ENCODE data around the gene MMP14.
"Not testable (repeated sequence)": the region's sequence is repeated elsewhere in the genome, so short reads cannot be mapped to it uniquely, and the experiment has no call there.

The MMP14 gene

GRCh38 chr14:22803687-22803974 is 32.8 kb upstream of the MMP14 start:
- H3K4me3 ChIP-seq (ENCODE audit: low read depth, low read length) = no peak overlapping the region
- TF ChIP-seq, protein P1, sequence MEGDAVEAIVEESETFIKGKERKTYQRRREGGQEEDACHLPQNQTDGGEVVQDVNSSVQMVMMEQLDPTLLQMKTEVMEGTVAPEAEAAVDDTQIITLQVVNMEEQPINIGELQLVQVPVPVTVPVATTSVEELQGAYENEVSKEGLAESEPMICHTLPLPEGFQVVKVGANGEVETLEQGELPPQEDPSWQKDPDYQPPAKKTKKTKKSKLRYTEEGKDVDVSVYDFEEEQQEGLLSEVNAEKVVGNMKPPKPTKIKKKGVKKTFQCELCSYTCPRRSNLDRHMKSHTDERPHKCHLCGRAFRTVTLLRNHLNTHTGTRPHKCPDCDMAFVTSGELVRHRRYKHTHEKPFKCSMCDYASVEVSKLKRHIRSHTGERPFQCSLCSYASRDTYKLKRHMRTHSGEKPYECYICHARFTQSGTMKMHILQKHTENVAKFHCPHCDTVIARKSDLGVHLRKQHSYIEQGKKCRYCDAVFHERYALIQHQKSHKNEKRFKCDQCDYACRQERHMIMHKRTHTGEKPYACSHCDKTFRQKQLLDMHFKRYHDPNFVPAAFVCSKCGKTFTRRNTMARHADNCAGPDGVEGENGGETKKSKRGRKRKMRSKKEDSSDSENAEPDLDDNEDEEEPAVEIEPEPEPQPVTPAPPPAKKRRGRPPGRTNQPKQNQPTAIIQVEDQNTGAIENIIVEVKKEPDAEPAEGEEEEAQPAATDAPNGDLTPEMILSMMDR (IDR thresholded peaks at IDR 0.05; ENCODE audit: low read depth, low read length) = no peak

GRCh38 chr14:22805235-22805634 is 31.1 kb upstream of the MMP14 start:
- not testable (repeated sequence) for H3K4me3 ChIP-seq (ENCODE audit: low read depth, low read length)

DNA sequence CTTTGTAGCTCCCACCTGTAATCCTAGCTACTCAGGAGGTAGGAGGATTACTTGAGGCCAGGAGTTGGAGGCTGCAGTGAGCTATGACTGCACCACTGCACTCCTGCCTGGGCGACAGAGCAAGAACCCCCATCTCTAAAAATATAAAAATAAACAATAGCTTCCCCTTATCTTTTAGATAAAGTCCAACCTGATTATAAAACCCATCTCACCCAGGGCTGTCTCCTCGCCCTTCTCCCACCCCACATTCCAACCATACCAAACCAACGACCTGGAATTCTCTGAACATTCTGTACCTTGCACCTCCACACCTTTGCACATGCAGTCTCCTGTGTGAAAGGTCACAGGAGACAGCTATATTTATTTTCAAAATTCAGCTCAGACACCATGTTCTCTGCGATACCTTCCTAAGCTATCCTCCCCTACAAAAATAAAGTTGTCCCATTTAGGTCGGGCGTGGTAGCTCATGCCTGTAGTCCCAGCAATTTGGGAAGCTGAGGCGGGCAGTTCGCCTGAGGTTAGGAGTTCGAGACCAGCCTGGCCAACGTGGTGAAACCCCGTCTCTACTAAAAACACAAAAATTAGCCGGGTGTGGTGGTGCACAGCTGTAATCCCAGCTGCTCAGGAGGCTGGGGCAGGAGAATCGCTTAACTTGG is 28.8 kb upstream of the MMP14 start:
- TF ChIP-seq, protein P1 (IDR thresholded peaks at IDR 0.05; ENCODE audit: low read depth, low read length) = no peak
- no peak overlapping the region for H3K4me3 ChIP-seq (ENCODE audit: low read depth, low read length)

GRCh38 chr14:22808388-22809209 is 27.8 kb upstream of the MMP14 start:
- TF ChIP-seq, protein P1 (IDR thresholded peaks at IDR 0.05; ENCODE audit: low read depth, low read length) = no peak
- H3K4me3 ChIP-seq (ENCODE audit: low read depth, low read length) = no peak overlapping the region

DNA sequence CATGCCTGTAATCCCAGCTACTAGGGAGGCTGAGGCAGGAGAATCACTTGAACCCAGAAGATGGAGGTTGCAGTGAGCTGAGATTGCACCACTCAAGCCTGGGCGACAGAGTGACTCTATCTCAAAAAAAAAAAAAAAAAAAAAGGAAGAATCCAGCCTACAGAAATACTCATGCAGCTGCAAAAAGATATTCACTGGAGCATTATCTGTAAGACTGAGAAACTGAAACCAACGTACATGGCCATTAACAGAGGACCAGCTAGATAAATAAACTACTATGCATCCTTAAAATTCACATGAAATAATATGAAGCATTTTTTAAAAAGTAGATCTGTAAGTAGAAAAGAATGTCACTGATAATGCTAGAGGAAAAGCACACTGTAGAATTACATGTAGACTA is 24.7 kb upstream of the MMP14 start:
- H3K4me3 ChIP-seq (ENCODE audit: low read depth, low read length) = no peak overlapping the region

DNA sequence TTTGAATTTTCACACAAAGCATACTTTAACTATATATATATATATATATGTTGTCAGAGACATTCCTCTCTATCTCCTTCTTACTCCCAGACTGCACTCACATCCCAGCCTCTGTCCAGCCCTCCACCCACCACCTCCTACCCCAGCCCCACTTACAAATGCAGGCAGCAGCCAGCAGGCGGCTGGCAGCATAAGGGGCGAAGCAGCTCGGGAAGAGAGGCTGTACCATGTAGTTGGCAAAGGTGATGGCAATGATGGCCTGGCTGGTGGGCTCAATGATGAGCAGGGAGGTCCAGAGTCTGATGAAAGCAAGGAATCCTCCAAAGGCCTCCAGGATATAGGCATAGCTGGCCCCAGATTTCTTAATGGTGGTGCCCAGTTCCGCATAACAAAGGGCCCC is 23.6 kb upstream of the MMP14 start:
- no peak overlapping the region for H3K4me3 ChIP-seq (ENCODE audit: low read depth, low read length)
- TF ChIP-seq, protein P1 (IDR thresholded peaks at IDR 0.05; ENCODE audit: low read depth, low read length) = no peak

More for the DNA sequence above, 24.7 kb upstream of the MMP14 start:
- TF ChIP-seq, protein P1 (IDR thresholded peaks at IDR 0.05; ENCODE audit: low read depth, low read length) = no peak

DNA sequence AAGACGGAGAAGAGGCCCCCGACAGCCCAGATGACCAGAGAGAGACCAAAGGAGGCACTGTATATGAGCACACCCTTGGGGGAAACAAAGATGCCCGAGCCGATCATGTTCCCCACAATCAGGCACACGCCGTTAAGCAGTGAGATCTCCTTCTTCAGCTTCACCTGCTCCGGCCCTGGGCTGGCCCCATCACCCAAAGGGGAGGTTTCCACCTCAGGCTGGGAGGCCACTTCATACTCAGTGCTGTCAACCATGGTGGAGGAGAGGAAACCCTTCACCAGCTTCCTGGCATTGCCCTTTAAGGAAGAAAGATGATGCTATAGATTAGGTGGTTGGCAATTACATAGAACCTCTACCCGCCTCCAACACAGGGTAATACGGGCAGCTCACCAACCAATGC is 23.2 kb upstream of the MMP14 start:
- TF ChIP-seq, protein P1 (IDR thresholded peaks at IDR 0.05; ENCODE audit: low read depth, low read length) = no peak
- H3K4me3 ChIP-seq (ENCODE audit: low read depth, low read length) = no peak overlapping the region
